Calu3 (cell line): ENCODE results near the gene BTRC. TPM values are rescaled to one million over a fixed set of nuclear protein-coding genes. Genes with fewer than 3 reads are reported as not detected.
"Not testable (repeated sequence)": the region's sequence is repeated elsewhere in the genome, so short reads cannot be mapped to it uniquely, and the experiment has no call there.

Experiments used
- BruUV-seq: library from RNA; stranded (reverse); fragments of 400-500 nt; replicated peaks from 2 replicates; lab custom pipeline; 2021; lab: Mats Ljungman, UMichigan
- CTCF ChIA-PET: fragments of 300-600 bp; sonication (Branson Sonifier 250); formaldehyde crosslinking; loops from one replicate; lab custom pipeline; 2022; ENCODE audit warnings: antibody characterized with exemption; lab: Charles Lee
- DNase-seq: peaks from one replicate; pipeline ENCODE4 v3.0.0; 2022
- H3K27ac Mint-ChIP-seq: one replicate; pipeline ENCODE4 v1.8.0; 2022; ENCODE audit warnings: mixed read lengths; ENCODE audit not compliant: unreplicated experiment
- H3K27me3 Mint-ChIP-seq: one replicate; pipeline ENCODE4 v1.8.0; 2022; ENCODE audit warnings: mixed read lengths; ENCODE audit not compliant: unreplicated experiment
- H3K36me3 Mint-ChIP-seq: one replicate; pipeline ENCODE4 v1.8.0; 2022; ENCODE audit warnings: mild to moderate bottlenecking, moderate library complexity, mixed read lengths; ENCODE audit not compliant: insufficient read depth, unreplicated experiment
- H3K4me1 Mint-ChIP-seq: one replicate; pipeline ENCODE4 v1.8.0; 2022; ENCODE audit warnings: mild to moderate bottlenecking, low read depth, mixed read lengths; ENCODE audit not compliant: unreplicated experiment
- H3K4me3 Mint-ChIP-seq: one replicate; pipeline ENCODE4 v1.8.0; 2022; ENCODE audit warnings: mild to moderate bottlenecking, low read depth, moderate library complexity, mixed read lengths; ENCODE audit not compliant: unreplicated experiment
- H3K9me3 Mint-ChIP-seq: one replicate; pipeline ENCODE4 v1.8.0; 2022; ENCODE audit warnings: low read depth, mixed read lengths; ENCODE audit not compliant: unreplicated experiment
- intact Hi-C: fragments of 100-400 bp; cut with micrococcal nuclease; formaldehyde crosslinking; loops from one replicate; pipeline ENCODE4 v1.10.0; 2022; ENCODE audit not compliant: unreplicated experiment
- total RNA-seq: library from RNA; stranded (reverse); gene quantifications from 2 replicates; pipeline ENCODE4 v1.2.3, GENCODE V29; 2022
- TF ChIP-seq, protein P1 (sequence below): fragments of 200-600 bp; IDR thresholded peaks from one replicate; pipeline ENCODE4 v1.8.0; 2022; ENCODE audit warnings: antibody characterized with exemption; ENCODE audit not compliant: unreplicated experiment

Gene BTRC
- total RNA-seq, 1 experiment from 2014 or later = 7.9 TPM

- no TSS peak for BruUV-seq
- Mint-ChIP-seq H3K4me1 (no peaks in the 10 kb centered on the region), H3K9me3 (no peaks in the 10 kb centered on the region), H3K36me3 (no peaks in the 10 kb centered on the region), H3K27ac (no peak overlapping the region), H3K27me3 (peaks cover 74% of the 10 kb centered on the region), H3K4me3 (no peak overlapping the region)
- DNase-seq = no peak
- CTCF ChIA-PET = no interaction called here
- TF ChIP-seq, protein P1, sequence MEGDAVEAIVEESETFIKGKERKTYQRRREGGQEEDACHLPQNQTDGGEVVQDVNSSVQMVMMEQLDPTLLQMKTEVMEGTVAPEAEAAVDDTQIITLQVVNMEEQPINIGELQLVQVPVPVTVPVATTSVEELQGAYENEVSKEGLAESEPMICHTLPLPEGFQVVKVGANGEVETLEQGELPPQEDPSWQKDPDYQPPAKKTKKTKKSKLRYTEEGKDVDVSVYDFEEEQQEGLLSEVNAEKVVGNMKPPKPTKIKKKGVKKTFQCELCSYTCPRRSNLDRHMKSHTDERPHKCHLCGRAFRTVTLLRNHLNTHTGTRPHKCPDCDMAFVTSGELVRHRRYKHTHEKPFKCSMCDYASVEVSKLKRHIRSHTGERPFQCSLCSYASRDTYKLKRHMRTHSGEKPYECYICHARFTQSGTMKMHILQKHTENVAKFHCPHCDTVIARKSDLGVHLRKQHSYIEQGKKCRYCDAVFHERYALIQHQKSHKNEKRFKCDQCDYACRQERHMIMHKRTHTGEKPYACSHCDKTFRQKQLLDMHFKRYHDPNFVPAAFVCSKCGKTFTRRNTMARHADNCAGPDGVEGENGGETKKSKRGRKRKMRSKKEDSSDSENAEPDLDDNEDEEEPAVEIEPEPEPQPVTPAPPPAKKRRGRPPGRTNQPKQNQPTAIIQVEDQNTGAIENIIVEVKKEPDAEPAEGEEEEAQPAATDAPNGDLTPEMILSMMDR = no peak
- intact Hi-C loops = no loop called here
Measured at GRCh38 chr10:101330231-101330630, 23.7 kb upstream of the BTRC start.

DNA sequence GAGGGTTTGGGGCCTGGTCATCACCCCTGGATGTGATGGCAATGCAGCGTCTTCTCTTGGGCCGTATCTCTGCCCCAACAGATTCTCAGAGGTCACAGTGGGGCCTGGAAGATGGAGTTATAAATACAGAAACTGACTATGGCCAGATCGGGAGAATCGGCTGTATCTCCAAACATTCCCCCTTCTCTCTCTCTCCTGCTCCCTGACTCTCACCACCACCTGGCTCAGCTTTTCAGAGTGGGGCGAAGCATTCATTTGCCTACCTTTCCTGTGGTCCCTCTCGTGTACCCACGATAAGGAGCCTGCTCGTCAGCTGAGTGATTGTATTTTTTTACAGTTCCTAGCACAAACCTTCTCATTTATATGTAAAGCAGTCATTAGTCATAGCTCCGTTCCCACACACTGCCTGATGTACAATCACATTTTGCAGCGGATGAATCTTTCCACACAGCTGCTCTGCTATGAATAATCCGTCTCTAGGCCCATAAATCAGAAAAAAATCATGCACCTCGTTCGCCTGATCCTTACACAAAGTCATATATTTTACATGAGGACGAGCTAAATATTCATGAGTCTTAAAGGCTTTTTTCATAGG lies 23.2 kb upstream of the BTRC start:
- H3K27ac Mint-ChIP-seq = no peak overlapping the region
- peaks cover 69% of the 10 kb centered on the region for H3K27me3 Mint-ChIP-seq
- no peak for DNase-seq
- no peaks in the 10 kb centered on the region for H3K9me3 Mint-ChIP-seq
- H3K4me1 Mint-ChIP-seq = no peaks in the 10 kb centered on the region
- no peak overlapping the region for H3K4me3 Mint-ChIP-seq
- no TSS peak for BruUV-seq
- no peaks in the 10 kb centered on the region for H3K36me3 Mint-ChIP-seq
- TF ChIP-seq, protein P1 = no peak
- intact Hi-C loops = no loop called here
- CTCF ChIA-PET = interaction anchor here (0.6 kb wide), 1 partner anchor 256 kb away, joined by 3 read pairs; no protein-coding TSS in a partner anchor

GRCh38 chr10:101331956-101332355 lies 22.0 kb upstream of the BTRC start:
- no peak overlapping the region for H3K27ac Mint-ChIP-seq
- TF ChIP-seq, protein P1 = no peak
- intact Hi-C loops = no loop called here
- no peaks in the 10 kb centered on the region for H3K4me1 Mint-ChIP-seq
- no peak for DNase-seq
- CTCF ChIA-PET = no interaction called here
- BruUV-seq = no TSS peak
- H3K36me3 Mint-ChIP-seq = no peaks in the 10 kb centered on the region
- H3K4me3 Mint-ChIP-seq = no peak overlapping the region
- H3K27me3 Mint-ChIP-seq = peaks cover 57% of the 10 kb centered on the region
- H3K9me3 Mint-ChIP-seq = no peaks in the 10 kb centered on the region

GRCh38 chr10:101334259-101334658 lies 19.7 kb upstream of the BTRC start:
- intact Hi-C loops, BruUV-seq, DNase-seq, H3K4me1 Mint-ChIP-seq, H3K27ac Mint-ChIP-seq, H3K9me3 Mint-ChIP-seq, H3K4me3 Mint-ChIP-seq, H3K36me3 Mint-ChIP-seq: not testable (repeated sequence)
- CTCF ChIA-PET = interaction anchor here (0.6 kb wide), 1 partner anchor 1829 kb away, joined by 4 read pairs; no protein-coding TSS in a partner anchor
- H3K27me3 Mint-ChIP-seq = peaks cover 39% of the 10 kb centered on the region

- no peaks in the 10 kb centered on the region for H3K9me3 Mint-ChIP-seq
- no TSS peak for BruUV-seq
Measured at GRCh38 chr10:101336382-101336781, 17.6 kb upstream of the BTRC start.

More at GRCh38 chr10:101336382-101336781, 17.6 kb upstream of the BTRC start:
- DNase-seq = no peak
- intact Hi-C loops = no loop called here
- Mint-ChIP-seq H3K4me1 (no peaks in the 10 kb centered on the region), H3K27ac (no peak overlapping the region), H3K4me3 (no peak overlapping the region), H3K36me3 (no peaks in the 10 kb centered on the region), H3K27me3 (peaks cover 18% of the 10 kb centered on the region)
- CTCF ChIA-PET = no interaction called here
- TF ChIP-seq, protein P1 = no peak
